IgD-negative memory B cell (primary cell): ENCODE results near the gene PSMA6. TPM values are rescaled to one million over a fixed set of nuclear protein-coding genes. Genes with fewer than 3 reads are reported as not detected.
"Not testable (repeated sequence)": the region's sequence is repeated elsewhere in the genome, so short reads cannot be mapped to it uniquely, and the experiment has no call there.

ENCODE experiments used
- H3K27ac Mint-ChIP-seq, 3 donors: one replicate each; pipeline ENCODE4 v1.8.0; 2020 to 2022; ENCODE audit warnings: mild to moderate bottlenecking in 3 of 3, mixed read lengths in 3 of 3, moderate library complexity in 1 of 3
- H3K27me3 Mint-ChIP-seq: one replicate; pipeline ENCODE4 v1.8.0; 2021; ENCODE audit warnings: mixed read lengths
- H3K36me3 Mint-ChIP-seq: one replicate; pipeline ENCODE4 v1.8.0; 2020; ENCODE audit warnings: mild to moderate bottlenecking, mixed read lengths
- H3K4me1 Mint-ChIP-seq, 3 donors: one replicate each; pipeline ENCODE4 v1.8.0; 2020 to 2022; ENCODE audit warnings: mixed read lengths in 3 of 3, mild to moderate bottlenecking in 1 of 3
- H3K4me3 Mint-ChIP-seq, 4 donors: one replicate each; pipeline ENCODE4 v1.8.0; 2020 to 2022; ENCODE audit warnings: mild to moderate bottlenecking in 4 of 4, mixed read lengths in 4 of 4, moderate library complexity in 3 of 4
- H3K9me3 Mint-ChIP-seq, 3 donors: one replicate each; pipeline ENCODE4 v1.8.0; 2020 to 2021; ENCODE audit warnings: mixed read lengths in 3 of 3, mild to moderate bottlenecking in 1 of 3
- polyA plus RNA-seq: library from polyadenylated mRNA; unstranded; fragments of 300-500 nt; fragmentation: Illumina TruSeq; gene quantifications from one replicate; pipeline ENCODE4 v1.2.3, GENCODE V29; 2021

Gene PSMA6
- polyA plus RNA-seq, 1 donor from 2014 or later = 210 TPM

DNA sequence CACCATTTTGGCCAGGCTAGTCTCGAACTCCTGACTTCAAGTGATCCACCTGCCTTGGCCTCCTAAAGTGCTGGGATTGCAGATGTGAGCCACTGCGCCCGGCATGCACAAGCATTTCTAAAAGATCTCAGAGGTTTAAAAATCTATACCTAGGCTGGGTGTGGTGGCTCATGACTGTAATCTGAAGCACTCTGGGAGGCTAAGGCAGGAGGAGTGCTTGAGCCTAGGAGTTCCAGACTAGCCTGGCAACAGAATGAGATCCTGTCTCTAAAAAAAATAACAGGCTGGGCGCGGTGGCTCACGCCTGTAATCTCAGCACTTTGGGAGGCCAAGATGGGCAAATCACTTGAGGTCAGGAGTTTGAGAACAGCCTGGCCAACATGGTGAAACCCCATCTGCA is 63.1 kb downstream of the PSMA6 start:
- H3K36me3 Mint-ChIP-seq, H3K27me3 Mint-ChIP-seq, H3K9me3 Mint-ChIP-seq, H3K4me3 Mint-ChIP-seq, H3K4me1 Mint-ChIP-seq, H3K27ac Mint-ChIP-seq: not testable (repeated sequence)

- Mint-ChIP-seq H3K36me3 (no peaks in the 10 kb centered on the region), H3K9me3 (no peaks in the 10 kb centered on the region), H3K27me3 (peaks cover 2% of the 10 kb centered on the region), H3K4me3 (no peak overlapping the region), H3K27ac (no peak overlapping the region), H3K4me1 (peaks cover 0 to 2% (median 0%) of the 10 kb centered on the region in 3 donors)
Measured at GRCh38 chr14:35355981-35356841, 64.0 kb downstream of the PSMA6 start.

DNA sequence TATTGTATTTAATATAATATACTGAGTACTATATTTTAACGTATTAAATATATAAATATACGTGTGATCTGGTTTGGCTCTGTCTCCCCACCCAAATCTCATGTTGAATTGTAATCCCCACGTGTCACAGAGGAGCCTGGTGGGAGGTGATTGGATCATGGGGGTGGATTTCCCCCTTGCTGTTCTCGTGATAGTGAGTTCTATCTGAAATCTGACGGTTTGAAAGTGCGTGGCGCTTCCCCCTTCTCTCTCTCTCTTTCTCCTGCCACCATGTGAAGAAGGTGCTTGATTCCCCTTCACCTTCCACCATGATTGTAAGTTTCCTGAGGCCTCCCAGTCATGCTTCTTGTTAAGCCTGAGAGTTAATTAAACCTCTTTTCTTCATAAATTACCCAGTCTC is 67.5 kb downstream of the PSMA6 start:
- not testable (repeated sequence) for H3K4me1 Mint-ChIP-seq, H3K27me3 Mint-ChIP-seq, H3K36me3 Mint-ChIP-seq, H3K27ac Mint-ChIP-seq, H3K4me3 Mint-ChIP-seq, H3K9me3 Mint-ChIP-seq

DNA sequence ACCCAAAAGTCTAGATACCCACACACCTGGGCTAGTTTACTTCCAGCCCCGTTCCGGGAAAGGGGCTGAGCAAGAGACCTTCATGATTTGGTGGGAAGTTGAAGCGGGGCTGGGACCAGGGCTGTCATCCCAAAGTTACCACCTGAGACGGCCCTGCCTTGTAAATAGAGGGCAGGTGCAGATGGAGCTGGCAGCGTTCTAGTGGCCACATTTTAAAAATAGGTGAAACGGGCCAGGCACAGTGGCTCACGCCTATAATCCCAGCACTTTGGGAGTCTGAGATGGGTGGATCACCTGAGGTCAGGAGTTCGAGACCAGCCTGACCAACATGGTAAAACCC is 68.9 kb downstream of the PSMA6 start:
- H3K36me3 Mint-ChIP-seq = no peaks in the 10 kb centered on the region
- no peaks in the 10 kb centered on the region for H3K9me3 Mint-ChIP-seq
- H3K4me1 Mint-ChIP-seq = no peaks in the 10 kb centered on the region
- peak overlapping the region in 1 of 3 donors; percentile 35 for H3K27ac Mint-ChIP-seq
- H3K27me3 Mint-ChIP-seq = no peaks in the 10 kb centered on the region
- H3K4me3 Mint-ChIP-seq = no peak overlapping the region

GRCh38 chr14:35362450-35362849 is 70.3 kb downstream of the PSMA6 start:
- H3K9me3 Mint-ChIP-seq = no peaks in the 10 kb centered on the region
- H3K27ac Mint-ChIP-seq = no peak overlapping the region
- no peak overlapping the region for H3K4me3 Mint-ChIP-seq
- H3K4me1 Mint-ChIP-seq = peaks cover under 1 to 7% (median 6%) of the 10 kb centered on the region in 3 donors
- no peaks in the 10 kb centered on the region for H3K36me3 Mint-ChIP-seq
- H3K27me3 Mint-ChIP-seq = no peaks in the 10 kb centered on the region

DNA sequence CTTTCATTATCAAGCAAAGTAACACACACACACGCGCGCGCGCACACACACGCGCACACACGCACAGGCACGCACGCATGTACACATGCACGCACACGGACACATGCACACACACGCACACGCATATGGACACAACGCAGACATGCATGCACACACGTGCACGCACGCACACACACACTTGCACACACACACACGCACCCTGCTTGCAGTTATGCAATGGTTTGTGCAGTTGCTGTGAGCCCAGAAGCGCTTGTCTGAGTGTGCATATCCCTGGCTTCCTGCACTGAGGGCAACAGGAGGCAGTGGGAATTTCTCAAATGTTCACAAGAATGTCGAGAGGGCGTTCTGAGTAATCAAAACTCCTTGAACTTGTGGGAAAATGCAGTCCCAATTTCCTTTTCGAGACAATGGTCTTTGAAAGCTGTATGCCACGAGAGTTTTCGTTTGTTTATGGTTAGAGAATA is 70.8 kb downstream of the PSMA6 start:
- no peak overlapping the region for H3K4me3 Mint-ChIP-seq
- H3K27ac Mint-ChIP-seq = no peak overlapping the region
- H3K27me3 Mint-ChIP-seq = no peaks in the 10 kb centered on the region
- H3K4me1 Mint-ChIP-seq = peaks cover 5 to 11% (median 10%) of the 10 kb centered on the region in 3 donors
- H3K9me3 Mint-ChIP-seq = no peaks in the 10 kb centered on the region
- no peaks in the 10 kb centered on the region for H3K36me3 Mint-ChIP-seq

GRCh38 chr14:35365130-35366055 is 73.2 kb downstream of the PSMA6 start:
- H3K27ac Mint-ChIP-seq = peak overlapping the region in 1 of 3 donors; percentile 57
- no peaks in the 10 kb centered on the region for H3K36me3 Mint-ChIP-seq
- no peak overlapping the region for H3K4me3 Mint-ChIP-seq
- H3K27me3 Mint-ChIP-seq = no peaks in the 10 kb centered on the region
- H3K9me3 Mint-ChIP-seq = peaks cover 0 to 2% (median 0%) of the 10 kb centered on the region in 3 donors
- peaks cover 5 to 16% (median 14%) of the 10 kb centered on the region in 3 donors for H3K4me1 Mint-ChIP-seq

DNA sequence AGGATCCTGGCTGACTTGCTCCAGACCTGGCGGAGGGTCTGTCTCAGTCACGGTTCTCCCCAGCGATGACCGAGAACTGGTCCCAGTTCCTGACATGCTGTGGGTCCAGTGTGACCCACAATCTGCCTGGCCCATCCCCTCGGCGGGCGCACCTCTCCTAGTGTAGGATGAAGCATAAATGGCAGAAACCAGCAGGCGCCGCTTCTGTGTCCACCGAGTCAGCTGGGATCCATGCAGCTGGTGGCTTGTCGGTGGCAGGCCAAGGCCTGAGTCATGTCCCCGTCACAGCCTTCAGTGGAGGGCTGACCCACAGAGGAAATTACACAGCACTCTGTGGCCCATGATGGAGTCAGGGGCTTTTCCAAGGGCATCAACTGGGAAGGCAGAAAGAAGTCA is 73.9 kb downstream of the PSMA6 start:
- Mint-ChIP-seq H3K9me3 (peaks cover under 1 to 4% (median 3%) of the 10 kb centered on the region in 3 donors), H3K4me3 (no peak overlapping the region), H3K36me3 (peaks cover 3% of the 10 kb centered on the region), H3K27me3 (no peaks in the 10 kb centered on the region), H3K27ac (no peak overlapping the region), H3K4me1 (peaks cover 8 to 16% (median 14%) of the 10 kb centered on the region in 3 donors)

DNA sequence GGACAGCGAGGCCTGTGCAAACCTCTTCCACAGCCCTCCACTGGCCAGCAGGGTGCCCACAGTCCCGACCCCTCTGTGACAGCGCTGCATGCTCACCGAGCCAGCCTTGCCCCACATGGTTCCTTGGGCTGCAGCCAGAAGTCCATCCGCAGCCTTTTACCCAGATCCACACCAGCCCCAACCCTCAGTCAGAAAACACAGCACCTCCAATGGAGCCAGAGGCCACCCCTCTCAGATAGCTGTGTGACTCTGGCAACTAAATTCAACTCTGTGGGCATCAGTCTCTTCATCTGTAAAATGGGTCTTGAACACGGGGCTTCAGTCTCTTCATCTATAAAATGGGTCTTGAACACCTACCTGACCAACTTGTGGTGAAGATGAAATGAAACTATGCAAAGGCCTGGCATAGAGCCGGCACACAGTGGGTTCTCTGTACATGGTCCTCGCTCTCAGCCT is 74.4 kb downstream of the PSMA6 start:
- Mint-ChIP-seq H3K27ac (no peak overlapping the region), H3K4me3 (no peak overlapping the region), H3K9me3 (peaks cover 3 to 6% (median 6%) of the 10 kb centered on the region in 3 donors), H3K27me3 (no peaks in the 10 kb centered on the region), H3K36me3 (peaks cover 3% of the 10 kb centered on the region), H3K4me1 (peaks cover 10 to 16% (median 14%) of the 10 kb centered on the region in 3 donors)

GRCh38 chr14:35367056-35367372 is 74.8 kb downstream of the PSMA6 start:
- H3K27ac Mint-ChIP-seq = no peak overlapping the region
- no peaks in the 10 kb centered on the region for H3K27me3 Mint-ChIP-seq
- peaks cover 3 to 6% (median 6%) of the 10 kb centered on the region in 3 donors for H3K9me3 Mint-ChIP-seq
- H3K4me1 Mint-ChIP-seq = peaks cover 10 to 16% (median 14%) of the 10 kb centered on the region in 3 donors
- H3K36me3 Mint-ChIP-seq = peaks cover 3% of the 10 kb centered on the region
- H3K4me3 Mint-ChIP-seq = no peak overlapping the region

Other genes with a start within 250 kb of the PSMA6 start
- 41.1 TPM for gene FAM177A1, start 246.1 kb upstream of the PSMA6 start, polyA plus RNA-seq
- 47.1 TPM for gene PPP2R3C, start 170.4 kb upstream of the PSMA6 start, polyA plus RNA-seq
- 31.5 TPM for gene PRORP, start 169.8 kb upstream of the PSMA6 start, polyA plus RNA-seq
- 569 TPM for gene NFKBIA, start 112.4 kb downstream of the PSMA6 start, polyA plus RNA-seq
- gene INSM2, start 241.8 kb downstream of the PSMA6 start, polyA plus RNA-seq = not detected